ENCODE measurements around the gene TPK1.
"Not testable (repeated sequence)": the region's sequence is repeated elsewhere in the genome, so short reads cannot be mapped to it uniquely, and the experiment has no call there.

The TPK1 gene

GRCh38 chr7:144596953-144597352 is 238.9 kb downstream of the TPK1 start:
- no peak overlapping the region for H3K27ac ChIP-seq
- POLR2A ChIA-PET (ENCODE audit: low non-redundant PET) = no interaction called here
- DNase-seq (ENCODE audit: low spot score) = no peak
- TF ChIP-seq, protein P1, sequence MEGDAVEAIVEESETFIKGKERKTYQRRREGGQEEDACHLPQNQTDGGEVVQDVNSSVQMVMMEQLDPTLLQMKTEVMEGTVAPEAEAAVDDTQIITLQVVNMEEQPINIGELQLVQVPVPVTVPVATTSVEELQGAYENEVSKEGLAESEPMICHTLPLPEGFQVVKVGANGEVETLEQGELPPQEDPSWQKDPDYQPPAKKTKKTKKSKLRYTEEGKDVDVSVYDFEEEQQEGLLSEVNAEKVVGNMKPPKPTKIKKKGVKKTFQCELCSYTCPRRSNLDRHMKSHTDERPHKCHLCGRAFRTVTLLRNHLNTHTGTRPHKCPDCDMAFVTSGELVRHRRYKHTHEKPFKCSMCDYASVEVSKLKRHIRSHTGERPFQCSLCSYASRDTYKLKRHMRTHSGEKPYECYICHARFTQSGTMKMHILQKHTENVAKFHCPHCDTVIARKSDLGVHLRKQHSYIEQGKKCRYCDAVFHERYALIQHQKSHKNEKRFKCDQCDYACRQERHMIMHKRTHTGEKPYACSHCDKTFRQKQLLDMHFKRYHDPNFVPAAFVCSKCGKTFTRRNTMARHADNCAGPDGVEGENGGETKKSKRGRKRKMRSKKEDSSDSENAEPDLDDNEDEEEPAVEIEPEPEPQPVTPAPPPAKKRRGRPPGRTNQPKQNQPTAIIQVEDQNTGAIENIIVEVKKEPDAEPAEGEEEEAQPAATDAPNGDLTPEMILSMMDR (conservative IDR thresholded peaks at IDR 0.05; ENCODE audit: low read depth) = no peak
- CTCF ChIA-PET = no interaction called here

DNA sequence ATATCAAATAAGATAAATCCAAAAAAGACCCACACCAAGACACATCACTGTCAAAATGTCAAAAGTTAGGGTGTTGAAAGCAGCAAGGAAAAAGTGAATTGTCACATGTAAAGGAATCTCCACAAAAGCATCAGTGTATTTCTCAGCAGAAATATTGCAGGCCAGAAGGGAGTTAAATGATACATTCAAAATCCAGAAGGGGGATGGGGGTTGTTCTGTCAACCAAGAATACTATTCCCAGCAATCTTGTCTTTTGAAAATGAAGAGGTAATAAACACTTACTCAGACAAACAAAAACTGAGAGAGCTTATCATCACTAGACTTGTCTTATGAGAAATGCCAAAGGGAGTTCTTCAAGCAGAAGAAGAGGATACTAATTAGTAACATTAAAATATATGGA is 241.3 kb downstream of the TPK1 start:
- DNase-seq (ENCODE audit: low spot score) = no peak
- TF ChIP-seq, protein P1 (conservative IDR thresholded peaks at IDR 0.05; ENCODE audit: low read depth) = no peak
- ChIA-PET POLR2A (ENCODE audit: low non-redundant PET) (no interaction called here), CTCF (no interaction called here)
- no peak overlapping the region for H3K27ac ChIP-seq

DNA sequence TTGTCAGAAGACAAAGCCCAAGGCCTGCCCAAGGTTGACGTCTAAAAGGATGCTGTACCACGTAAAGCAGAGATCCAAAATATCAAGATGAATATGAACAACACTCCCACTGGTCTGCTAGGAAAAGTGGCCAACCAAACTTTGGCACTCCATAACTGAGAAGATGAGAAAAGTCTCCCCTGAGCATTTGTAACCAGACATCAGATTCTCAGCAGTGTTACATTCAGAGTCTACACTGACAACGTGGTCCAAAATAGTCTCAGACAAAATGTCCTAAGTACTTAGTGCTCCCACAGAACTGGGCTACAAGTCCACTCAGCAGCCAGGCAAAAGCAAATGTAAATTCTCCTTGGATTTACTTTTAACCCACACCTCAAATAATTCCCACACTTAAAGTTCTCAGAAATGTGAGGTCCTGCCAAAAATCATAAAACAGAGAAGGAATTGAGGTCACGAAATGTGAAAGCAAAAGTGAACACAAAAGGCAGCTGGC is 247.2 kb downstream of the TPK1 start:
- DNase-seq (ENCODE audit: low spot score) = no peak
- H3K27ac ChIP-seq = no peak overlapping the region
- POLR2A ChIA-PET (ENCODE audit: low non-redundant PET) = no interaction called here
- TF ChIP-seq, protein P1 (conservative IDR thresholded peaks at IDR 0.05; ENCODE audit: low read depth) = no peak
- CTCF ChIA-PET = no interaction called here

GRCh38 chr7:144587701-144588100 is 248.2 kb downstream of the TPK1 start:
- POLR2A ChIA-PET (ENCODE audit: low non-redundant PET) = no interaction called here
- no peak overlapping the region for H3K27ac ChIP-seq
- DNase-seq (ENCODE audit: low spot score) = no peak
- TF ChIP-seq, protein P1 (conservative IDR thresholded peaks at IDR 0.05; ENCODE audit: low read depth) = no peak
- CTCF ChIA-PET = no interaction called here

DNA sequence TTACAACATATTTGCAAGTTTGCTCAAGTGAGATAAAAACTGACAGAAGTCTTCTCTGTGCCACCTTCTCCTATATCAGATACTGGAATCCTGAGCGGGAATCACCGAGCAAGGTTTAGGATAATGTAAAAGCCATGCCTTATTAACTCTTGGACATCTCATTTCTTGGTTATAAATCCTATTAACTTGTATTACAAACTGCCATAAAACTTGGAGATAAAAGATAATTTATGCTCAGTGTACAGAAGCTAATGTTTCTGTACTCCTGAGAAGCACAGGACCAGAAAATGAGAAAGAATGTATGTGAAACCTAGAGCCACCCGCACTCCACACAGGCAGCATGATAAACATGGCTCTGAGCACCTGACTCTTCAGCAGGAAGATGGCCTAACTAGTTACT is 251.1 kb downstream of the TPK1 start:
- no peak overlapping the region for H3K27ac ChIP-seq
- ChIA-PET POLR2A (ENCODE audit: low non-redundant PET) (no interaction called here), CTCF (no interaction called here)
- TF ChIP-seq, protein P1 (conservative IDR thresholded peaks at IDR 0.05; ENCODE audit: low read depth) = no peak
- no peak for DNase-seq (ENCODE audit: low spot score)

GRCh38 chr7:144579687-144580086 is 256.2 kb downstream of the TPK1 start:
- H3K27ac ChIP-seq = no peak overlapping the region
- TF ChIP-seq, protein P1 (conservative IDR thresholded peaks at IDR 0.05; ENCODE audit: low read depth) = no peak
- ChIA-PET CTCF (no interaction called here), POLR2A (ENCODE audit: low non-redundant PET) (no interaction called here)
- DNase-seq (ENCODE audit: low spot score) = no peak

GRCh38 chr7:144575456-144575855 is 260.4 kb downstream of the TPK1 start:
- H3K27ac ChIP-seq = no peak overlapping the region
- DNase-seq (ENCODE audit: low spot score) = no peak
- CTCF ChIA-PET = no interaction called here
- POLR2A ChIA-PET (ENCODE audit: low non-redundant PET) = no interaction called here
- TF ChIP-seq, protein P1 (conservative IDR thresholded peaks at IDR 0.05; ENCODE audit: low read depth) = no peak

DNA sequence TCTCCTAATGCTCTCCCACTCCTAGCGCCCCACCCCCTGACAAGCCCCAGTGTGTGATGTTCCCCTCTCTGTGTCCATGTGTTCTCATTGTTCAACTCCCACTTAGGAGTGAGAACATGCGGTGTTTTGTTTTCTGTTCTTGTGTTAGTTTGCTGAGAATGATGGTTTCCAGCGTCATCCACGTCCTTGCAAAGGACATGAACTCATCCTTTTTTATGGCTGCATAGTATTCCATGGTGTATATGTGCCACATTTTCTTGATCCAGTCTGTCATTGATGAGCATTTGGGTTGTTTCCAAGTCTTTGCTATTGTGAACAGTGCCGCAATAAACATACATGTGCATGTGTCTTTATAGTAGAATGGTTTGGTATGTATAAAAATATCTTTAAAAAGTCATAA is 261.1 kb downstream of the TPK1 start:
- H3K27ac ChIP-seq; POLR2A ChIA-PET (ENCODE audit: low non-redundant PET); CTCF ChIA-PET; DNase-seq (ENCODE audit: low spot score): not testable (repeated sequence)
